Testis (tissue), 5 donors: ENCODE data around the gene ABCB11. TPM values are rescaled to one million over a fixed set of nuclear protein-coding genes. Genes with fewer than 3 reads are reported as not detected.

Experiments
- DNase-seq: peaks from one replicate; pipeline ENCODE4 v3.0.0-alpha.2; 2019
- H3K27ac ChIP-seq, 2 donors: fragments of 200-600 bp; sonication (generic); one replicate each; pipeline ENCODE4 v1.5.1; 2019
- H3K27me3 ChIP-seq: fragments of 200-600 bp; sonication (generic); one replicate; pipeline ENCODE4 v1.5.1; 2019
- H3K36me3 ChIP-seq: fragments of 200-600 bp; sonication (generic); one replicate; pipeline ENCODE4 v1.5.1; 2017; ENCODE audit warnings: low read depth; ENCODE audit errors: missing control alignments
- H3K4me1 ChIP-seq: fragments of 200-600 bp; sonication (generic); one replicate; pipeline ENCODE4 v1.5.1; 2019
- H3K4me3 ChIP-seq, 2 donors: fragments of 200-600 bp; sonication (generic); one replicate each; pipeline ENCODE4 v1.5.1; 2017 to 2019
- H3K9me3 ChIP-seq: fragments of 200-600 bp; sonication (generic); one replicate; pipeline ENCODE4 v1.5.1; 2017
- CTCF ChIP-seq, 3 experiments: fragments of 450-650 bp in 2 of 3; fragments of 200-600 bp in 1 of 3; sonication (generic) in 1 of 3; IDR thresholded peaks; one replicate each; pipeline ENCODE4 v1.5.1; 2016 to 2019; ENCODE audit warnings: antibody characterized with exemption in 3 of 3, mild to moderate bottlenecking in 2 of 3, moderate library complexity in 1 of 3
- POLR2A ChIP-seq: fragments of 450-650 bp; IDR thresholded peaks from one replicate; pipeline ENCODE4 v1.6.1; 2017; ENCODE audit warnings: antibody characterized with exemption, mild to moderate bottlenecking, moderate library complexity
- WGBS, 2 donors: methylation state at CpG; one replicate each; pipeline ENCODE4 v1.1.5; 2018; 5-methylcytosine and 5-hydroxymethylcytosine counted together
- intact Hi-C: fragments of 100-400 bp; cut with DNase I; formaldehyde crosslinking; loops from one replicate; pipeline ENCODE4 v1.15.1; 2023; ENCODE audit warnings: low total_unique reads
- long read RNA-seq, 2 donors: transcript quantifications; one replicate each; lab custom pipeline, GENCODE V29; 2026
- polyA plus RNA-seq: library from polyadenylated mRNA; stranded (reverse); fragments of 350-450 nt; fragmentation: Illumina TruSeq; extraction: RNeasy Lipid Tissue Mini Kit (QIAGEN cat#74804); gene quantifications from one replicate; pipeline ENCODE4 v1.2.3, GENCODE V29; 2014; ENCODE audit warnings: low read depth, low replicate concordance; ENCODE audit not compliant: insufficient read depth
- total RNA-seq, 2 donors: library from RNA; depleted of rRNA; stranded (reverse); fragments of >200 nt; gene quantifications; one replicate each; pipeline ENCODE4 v1.2.3, GENCODE V29; 2016

The ABCB11 gene
- total RNA-seq = 1 to 10 TPM; 4.6 to 7.2 TPM
- 16.1 TPM for polyA plus RNA-seq
- long read RNA-seq, donor 1 = 0 reads
- long read RNA-seq, donor 2 = 0 reads

- H3K27me3 ChIP-seq = no peaks in the 10 kb centered on the region
- no peak within 1 kb of the TSS for H3K4me3 ChIP-seq
- H3K4me1 ChIP-seq = no peaks in the 10 kb centered on the region
- no peak for TF ChIP-seq CTCF (IDR thresholded peaks at IDR 0.05)
- no peak for TF ChIP-seq POLR2A
- intact Hi-C loops = no loop called here
- 56 to 80% methylated on average over 3 of the region's 3 CpGs for WGBS, 2 donors
- DNase-seq = no peak
- H3K9me3 ChIP-seq = no peaks in the 10 kb centered on the region
- no peaks in the 10 kb centered on the region for H3K36me3 ChIP-seq
- no peak within 1 kb of the TSS for H3K27ac ChIP-seq
Measured at GRCh38 chr2:169031202-169031601, at the start of gene ABCB11. Gene ABCB11, minus strand, starts transcription at chr2:169031324. Its CDS starts 13,199 bp downstream, at chr2:169018125.

- Histone ChIP-seq H3K27me3 (no peaks in the 10 kb centered on the region), H3K9me3 (no peaks in the 10 kb centered on the region), H3K27ac (no peak overlapping the region), H3K4me1 (no peaks in the 10 kb centered on the region), H3K36me3 (no peaks in the 10 kb centered on the region), H3K4me3 (no peak overlapping the region)
- intact Hi-C loops = no loop called here
- DNase-seq = no peak
- no peak for TF ChIP-seq CTCF (IDR thresholded peaks at IDR 0.05)
- no peak for TF ChIP-seq POLR2A
- WGBS, 2 donors = 88 to 93% methylated on average over 2 of the region's 2 CpGs
Measured at GRCh38 chr2:169080250-169081069, 49.3 kb upstream of the ABCB11 start.

GRCh38 chr2:169077674-169078240, 46.6 kb upstream of the ABCB11 start:
- H3K4me1 ChIP-seq = no peaks in the 10 kb centered on the region
- H3K27me3 ChIP-seq = no peaks in the 10 kb centered on the region
- DNase-seq = no peak
- no peaks in the 10 kb centered on the region for H3K36me3 ChIP-seq
- H3K9me3 ChIP-seq = no peaks in the 10 kb centered on the region
- WGBS, 2 donors = 29 to 53% methylated on average over 2 of the region's 2 CpGs
- intact Hi-C loops = no loop called here
- TF ChIP-seq CTCF (IDR thresholded peaks at IDR 0.05) (no peak), POLR2A (no peak)
- H3K4me3 ChIP-seq = no peak overlapping the region
- no peak overlapping the region for H3K27ac ChIP-seq

GRCh38 chr2:169073963-169074751, 43.0 kb upstream of the ABCB11 start:
- no peak for DNase-seq
- Histone ChIP-seq H3K27ac (no peak overlapping the region), H3K36me3 (no peaks in the 10 kb centered on the region), H3K27me3 (no peaks in the 10 kb centered on the region), H3K4me1 (no peaks in the 10 kb centered on the region), H3K4me3 (no peak overlapping the region), H3K9me3 (no peaks in the 10 kb centered on the region)
- TF ChIP-seq CTCF (IDR thresholded peaks at IDR 0.05) = no peak
- 62 to 64% methylated on average over 9 of the region's 9 CpGs for WGBS, 2 donors
- intact Hi-C loops = no loop called here
